ENCODE data around the gene TBC1D16. TPM values are rescaled to one million over a fixed set of nuclear protein-coding genes. Genes with fewer than 3 reads are reported as not detected.

Gene TBC1D16
- total RNA-seq, 6 experiments from 2014 or later, result 5.8 to 21.0 (median 14.4) TPM

- H3K4me3 ChIP-seq, result peak overlapping the region in 1 of 3 donors; percentile 2
- H3K4me1 ChIP-seq, result peaks cover 2 to 55% (median 30%) of the 10 kb centered on the region in 4 donors
- 20% methylated on average over 13 of the region's 22 CpGs for WGBS (ENCODE audit: insufficient coverage, low coverage, low lambda C conversion rate, missing lambda C conversion rate)
- intact Hi-C loops (cut with DNase I), result no loop called here
- DNase-seq, result peak; percentile 88 to 95 (median 92)
- peak; percentile 45 to 64 (median 56) for ATAC-seq
- H3K27ac ChIP-seq, result peak overlapping the region; percentile 43 to 89 (median 62)
- H3K27me3 ChIP-seq, result no peaks in the 10 kb centered on the region
- no peaks in the 10 kb centered on the region for H3K36me3 ChIP-seq
- no peak for TF ChIP-seq CTCF (IDR thresholded peaks at IDR 0.05)
- TF ChIP-seq POLR2A (IDR thresholded peaks at IDR 0.05), result peak; percentile 42
- no peaks in the 10 kb centered on the region for H3K9me3 ChIP-seq
These were observed 42.1 kb downstream of the TBC1D16 start for GRCh38 chr17:79993390-79994227.

- H3K27ac ChIP-seq, result peak overlapping the region; percentile 43 to 89 (median 62)
- no peaks in the 10 kb centered on the region for H3K9me3 ChIP-seq
- WGBS (ENCODE audit: insufficient coverage, low coverage, low lambda C conversion rate, missing lambda C conversion rate), result 18% methylated on average over 5 of the region's 10 CpGs
- DNase-seq (no peak), ATAC-seq (peak in 1 of 4 donors; percentile 0)
- no peaks in the 10 kb centered on the region for H3K36me3 ChIP-seq
- TF ChIP-seq CTCF (IDR thresholded peaks at IDR 0.05) (no peak), POLR2A (IDR thresholded peaks at IDR 0.05) (no peak)
- H3K4me1 ChIP-seq, result peaks cover 2 to 63% (median 32%) of the 10 kb centered on the region in 4 donors
- no peaks in the 10 kb centered on the region for H3K27me3 ChIP-seq
- peak overlapping the region in 1 of 3 donors; percentile 47 for H3K4me3 ChIP-seq
- intact Hi-C loops (cut with DNase I), result no loop called here
These were observed 42.9 kb downstream of the TBC1D16 start for GRCh38 chr17:79992649-79993389.

GRCh38 chr17:79991924-79992648, 43.6 kb downstream of the TBC1D16 start:
- 10% methylated on average over 14 of the region's 44 CpGs for WGBS (ENCODE audit: insufficient coverage, low coverage, low lambda C conversion rate, missing lambda C conversion rate)
- TF ChIP-seq POLR2A (IDR thresholded peaks at IDR 0.05) (peak; percentile 15), CTCF (IDR thresholded peaks at IDR 0.05) (peak in 2 of 4 donors; percentile 27 to 39)
- Histone ChIP-seq H3K9me3 (no peaks in the 10 kb centered on the region), H3K27me3 (no peaks in the 10 kb centered on the region), H3K4me1 (peaks cover 2 to 70% (median 37%) of the 10 kb centered on the region in 4 donors), H3K36me3 (no peaks in the 10 kb centered on the region), H3K4me3 (peak overlapping the region; percentile 18 to 47 (median 44)), H3K27ac (peak overlapping the region in 2 of 3 donors; percentile 62 to 89)
- intact Hi-C loops (cut with DNase I), result no loop called here
- DNase-seq (peak; percentile 68 to 87 (median 77)), ATAC-seq (peak; percentile 7 to 34 (median 28))

Measured in right lobe of liver (tissue), 6 donors.